GM12878 (cell line): Measurements from ENCODE around the gene CFAP99. TPM values are rescaled to one million over a fixed set of nuclear protein-coding genes. Genes with fewer than 3 reads are reported as not detected.

ENCODE experiments used
- ESRRA ChIP-seq: IDR thresholded peaks from 2 replicates; pipeline ENCODE4 v1.6.1; 2012; ENCODE audit warnings: mild to moderate bottlenecking, low read length, improper control_type of control experiment
- LARP7 ChIP-seq: fragments of 450-650 bp; IDR thresholded peaks from 2 replicates; pipeline ENCODE4 v1.6.1; 2017; ENCODE audit warnings: mild to moderate bottlenecking
- MYB ChIP-seq: fragments of 150-350 bp; IDR thresholded peaks from 2 replicates; pipeline ENCODE4 v1.6.1; 2014; ENCODE audit warnings: mild to moderate bottlenecking, low read depth, low read length, borderline replicate concordance
- SPI1 ChIP-seq: IDR thresholded peaks from 2 replicates; pipeline ENCODE4 v1.6.1; 2011; ENCODE audit warnings: low read depth, mild to moderate bottlenecking, low read length, moderate library complexity, borderline replicate concordance; ENCODE audit not compliant: insufficient read depth
- SUPT20H ChIP-seq: IDR thresholded peaks from 2 replicates; pipeline ENCODE4 v1.6.1; 2011; ENCODE audit warnings: low read depth, mild to moderate bottlenecking, low read length, moderate library complexity, borderline replicate concordance; ENCODE audit not compliant: control insufficient read depth
- SUZ12 ChIP-seq: fragments of 200-600 bp; sonication (generic); IDR thresholded peaks from one replicate; pipeline ENCODE4 v1.6.1; 2018; ENCODE audit warnings: antibody characterized with exemption, mild to moderate bottlenecking; ENCODE audit not compliant: unreplicated experiment
- TAF1 ChIP-seq: IDR thresholded peaks from 2 replicates; pipeline ENCODE4 v1.6.1; 2011; ENCODE audit warnings: mild to moderate bottlenecking, low read depth, low read length, borderline replicate concordance
- ZZZ3 ChIP-seq: IDR thresholded peaks from 2 replicates; pipeline ENCODE4 v1.6.1; 2011; ENCODE audit warnings: low read depth; ENCODE audit not compliant: control insufficient read depth, insufficient read length
- polyA plus RNA-seq, 11 experiments: library from polyadenylated mRNA; depleted of rRNA in 4 of 11; unstranded in 6 of 11; stranded (reverse) in 5 of 11; fragments of >200 nt; fragmentation: Nextera tagmentation in 4 of 11; fragmentation: Illumina TruSeq in 1 of 11; extraction: Ambion mirVana in 4 of 11; extraction: Trizol in 1 of 11; gene quantifications; 1 replicate in 1 of 11; 2 replicates in 10 of 11; pipeline versions ENCODE4 v1.2.1 to v1.2.3, GENCODE V29; 2011 to 2016; ENCODE audit warnings: inconsistent platforms in 2 of 11, missing spikeins in 2 of 11, low read depth in 1 of 11
- total RNA-seq, 4 experiments: library from RNA; depleted of rRNA in 3 of 4; stranded (reverse); fragments of >200 nt in 3 of 4; fragmentation: Illumina TruSeq in 1 of 4; extraction: Trizol in 1 of 4; gene quantifications; 2 replicates each; pipeline versions ENCODE4 v1.2.1 to v1.2.3, GENCODE V29; 2013 to 2021
- TF ChIP-seq, protein P1 (sequence below): IDR thresholded peaks from 2 replicates; pipeline ENCODE4 v1.6.1; 2011; ENCODE audit warnings: low read depth, mild to moderate bottlenecking, low read length, moderate library complexity, borderline replicate concordance; ENCODE audit errors: extremely low read depth
- TF ChIP-seq, protein P2 (sequence below): IDR thresholded peaks from 2 replicates; pipeline ENCODE4 v1.6.1; 2012; ENCODE audit warnings: low read depth, low read length, improper control_type of control experiment
- TF ChIP-seq, protein P3 (sequence below): fragments of 450-650 bp; IDR thresholded peaks from 2 replicates; pipeline ENCODE4 v1.6.1; 2017; ENCODE audit warnings: mild to moderate bottlenecking, low read depth, inconsistent platforms; ENCODE audit not compliant: poor library complexity, severe bottlenecking
- TF ChIP-seq, protein P4 (sequence below): fragments of 450-650 bp; IDR thresholded peaks from 2 replicates; pipeline ENCODE4 v1.6.1; 2018; ENCODE audit warnings: borderline replicate concordance, mild to moderate bottlenecking; ENCODE audit not compliant: partially characterized antibody
- TF ChIP-seq, protein P5 (sequence below): IDR thresholded peaks from 2 replicates; pipeline ENCODE4 v1.6.1; 2011; ENCODE audit warnings: borderline replicate concordance, low read depth, mild to moderate bottlenecking, moderate library complexity, low read length; ENCODE audit not compliant: insufficient read depth, poor library complexity, severe bottlenecking
- TF ChIP-seq, protein P6 (sequence below): fragments of 450-650 bp; IDR thresholded peaks from 2 replicates; pipeline ENCODE4 v1.6.1; 2017; ENCODE audit warnings: mild to moderate bottlenecking, moderate library complexity

Gene CFAP99
- total and polyA plus RNA-seq, 10 of the 15 experiments (the other 5 are each of a cell fraction or from before 2014, with no cell fraction given), result not detected

DNA sequence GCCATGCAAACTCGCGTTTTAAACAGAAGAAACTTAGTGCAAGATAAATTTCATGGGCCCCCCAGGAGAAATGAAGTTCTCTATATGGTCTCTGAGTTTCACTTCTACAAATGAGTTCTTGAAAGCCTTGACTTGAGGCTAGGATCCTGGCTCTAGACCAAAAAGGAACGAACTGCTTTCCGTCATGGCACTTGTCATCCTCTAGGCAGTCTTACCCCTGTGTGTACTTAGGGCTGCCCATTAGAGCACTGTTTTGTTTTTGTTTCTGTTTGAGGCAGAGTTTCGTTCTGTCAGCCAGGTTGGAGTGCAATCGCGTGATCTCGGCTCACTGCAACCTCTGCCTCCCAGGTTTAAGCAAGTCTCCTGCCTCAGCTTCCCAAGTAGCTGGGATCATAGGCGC lies 79.2 kb downstream of the CFAP99 start (continued):
- no peak for TF ChIP-seq TAF1
- TF ChIP-seq, protein P1, sequence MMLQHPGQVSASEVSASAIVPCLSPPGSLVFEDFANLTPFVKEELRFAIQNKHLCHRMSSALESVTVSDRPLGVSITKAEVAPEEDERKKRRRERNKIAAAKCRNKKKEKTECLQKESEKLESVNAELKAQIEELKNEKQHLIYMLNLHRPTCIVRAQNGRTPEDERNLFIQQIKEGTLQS, result no peak
- TF ChIP-seq, protein P2, sequence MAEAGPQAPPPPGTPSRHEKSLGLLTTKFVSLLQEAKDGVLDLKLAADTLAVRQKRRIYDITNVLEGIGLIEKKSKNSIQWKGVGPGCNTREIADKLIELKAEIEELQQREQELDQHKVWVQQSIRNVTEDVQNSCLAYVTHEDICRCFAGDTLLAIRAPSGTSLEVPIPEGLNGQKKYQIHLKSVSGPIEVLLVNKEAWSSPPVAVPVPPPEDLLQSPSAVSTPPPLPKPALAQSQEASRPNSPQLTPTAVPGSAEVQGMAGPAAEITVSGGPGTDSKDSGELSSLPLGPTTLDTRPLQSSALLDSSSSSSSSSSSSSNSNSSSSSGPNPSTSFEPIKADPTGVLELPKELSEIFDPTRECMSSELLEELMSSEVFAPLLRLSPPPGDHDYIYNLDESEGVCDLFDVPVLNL, result no peak
- no peak for TF ChIP-seq LARP7
- TF ChIP-seq SPI1, result peak; percentile 88
- no peak for TF ChIP-seq SUPT20H
- TF ChIP-seq, protein P3, sequence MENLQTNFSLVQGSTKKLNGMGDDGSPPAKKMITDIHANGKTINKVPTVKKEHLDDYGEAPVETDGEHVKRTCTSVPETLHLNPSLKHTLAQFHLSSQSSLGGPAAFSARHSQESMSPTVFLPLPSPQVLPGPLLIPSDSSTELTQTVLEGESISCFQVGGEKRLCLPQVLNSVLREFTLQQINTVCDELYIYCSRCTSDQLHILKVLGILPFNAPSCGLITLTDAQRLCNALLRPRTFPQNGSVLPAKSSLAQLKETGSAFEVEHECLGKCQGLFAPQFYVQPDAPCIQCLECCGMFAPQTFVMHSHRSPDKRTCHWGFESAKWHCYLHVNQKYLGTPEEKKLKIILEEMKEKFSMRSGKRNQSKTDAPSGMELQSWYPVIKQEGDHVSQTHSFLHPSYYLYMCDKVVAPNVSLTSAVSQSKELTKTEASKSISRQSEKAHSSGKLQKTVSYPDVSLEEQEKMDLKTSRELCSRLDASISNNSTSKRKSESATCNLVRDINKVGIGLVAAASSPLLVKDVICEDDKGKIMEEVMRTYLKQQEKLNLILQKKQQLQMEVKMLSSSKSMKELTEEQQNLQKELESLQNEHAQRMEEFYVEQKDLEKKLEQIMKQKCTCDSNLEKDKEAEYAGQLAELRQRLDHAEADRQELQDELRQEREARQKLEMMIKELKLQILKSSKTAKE, result peak; percentile 51
- TF ChIP-seq ZZZ3, result no peak
- no peak for TF ChIP-seq ESRRA
- TF ChIP-seq, protein P4, sequence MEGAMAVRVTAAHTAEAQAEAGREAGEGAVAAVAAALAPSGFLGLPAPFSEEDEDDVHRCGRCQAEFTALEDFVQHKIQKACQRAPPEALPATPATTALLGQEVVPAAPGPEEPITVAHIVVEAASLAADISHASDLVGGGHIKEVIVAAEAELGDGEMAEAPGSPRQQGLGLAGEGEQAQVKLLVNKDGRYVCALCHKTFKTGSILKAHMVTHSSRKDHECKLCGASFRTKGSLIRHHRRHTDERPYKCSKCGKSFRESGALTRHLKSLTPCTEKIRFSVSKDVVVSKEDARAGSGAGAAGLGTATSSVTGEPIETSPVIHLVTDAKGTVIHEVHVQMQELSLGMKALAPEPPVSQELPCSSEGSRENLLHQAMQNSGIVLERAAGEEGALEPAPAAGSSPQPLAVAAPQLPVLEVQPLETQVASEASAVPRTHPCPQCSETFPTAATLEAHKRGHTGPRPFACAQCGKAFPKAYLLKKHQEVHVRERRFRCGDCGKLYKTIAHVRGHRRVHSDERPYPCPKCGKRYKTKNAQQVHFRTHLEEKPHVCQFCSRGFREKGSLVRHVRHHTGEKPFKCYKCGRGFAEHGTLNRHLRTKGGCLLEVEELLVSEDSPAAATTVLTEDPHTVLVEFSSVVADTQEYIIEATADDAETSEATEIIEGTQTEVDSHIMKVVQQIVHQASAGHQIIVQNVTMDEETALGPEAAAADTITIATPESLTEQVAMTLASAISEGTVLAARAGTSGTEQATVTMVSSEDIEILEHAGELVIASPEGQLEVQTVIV, result no peak
- TF ChIP-seq, protein P5, sequence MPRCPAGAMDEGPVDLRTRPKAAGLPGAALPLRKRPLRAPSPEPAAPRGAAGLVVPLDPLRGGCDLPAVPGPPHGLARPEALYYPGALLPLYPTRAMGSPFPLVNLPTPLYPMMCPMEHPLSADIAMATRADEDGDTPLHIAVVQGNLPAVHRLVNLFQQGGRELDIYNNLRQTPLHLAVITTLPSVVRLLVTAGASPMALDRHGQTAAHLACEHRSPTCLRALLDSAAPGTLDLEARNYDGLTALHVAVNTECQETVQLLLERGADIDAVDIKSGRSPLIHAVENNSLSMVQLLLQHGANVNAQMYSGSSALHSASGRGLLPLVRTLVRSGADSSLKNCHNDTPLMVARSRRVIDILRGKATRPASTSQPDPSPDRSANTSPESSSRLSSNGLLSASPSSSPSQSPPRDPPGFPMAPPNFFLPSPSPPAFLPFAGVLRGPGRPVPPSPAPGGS, result no peak
- TF ChIP-seq, protein P6, sequence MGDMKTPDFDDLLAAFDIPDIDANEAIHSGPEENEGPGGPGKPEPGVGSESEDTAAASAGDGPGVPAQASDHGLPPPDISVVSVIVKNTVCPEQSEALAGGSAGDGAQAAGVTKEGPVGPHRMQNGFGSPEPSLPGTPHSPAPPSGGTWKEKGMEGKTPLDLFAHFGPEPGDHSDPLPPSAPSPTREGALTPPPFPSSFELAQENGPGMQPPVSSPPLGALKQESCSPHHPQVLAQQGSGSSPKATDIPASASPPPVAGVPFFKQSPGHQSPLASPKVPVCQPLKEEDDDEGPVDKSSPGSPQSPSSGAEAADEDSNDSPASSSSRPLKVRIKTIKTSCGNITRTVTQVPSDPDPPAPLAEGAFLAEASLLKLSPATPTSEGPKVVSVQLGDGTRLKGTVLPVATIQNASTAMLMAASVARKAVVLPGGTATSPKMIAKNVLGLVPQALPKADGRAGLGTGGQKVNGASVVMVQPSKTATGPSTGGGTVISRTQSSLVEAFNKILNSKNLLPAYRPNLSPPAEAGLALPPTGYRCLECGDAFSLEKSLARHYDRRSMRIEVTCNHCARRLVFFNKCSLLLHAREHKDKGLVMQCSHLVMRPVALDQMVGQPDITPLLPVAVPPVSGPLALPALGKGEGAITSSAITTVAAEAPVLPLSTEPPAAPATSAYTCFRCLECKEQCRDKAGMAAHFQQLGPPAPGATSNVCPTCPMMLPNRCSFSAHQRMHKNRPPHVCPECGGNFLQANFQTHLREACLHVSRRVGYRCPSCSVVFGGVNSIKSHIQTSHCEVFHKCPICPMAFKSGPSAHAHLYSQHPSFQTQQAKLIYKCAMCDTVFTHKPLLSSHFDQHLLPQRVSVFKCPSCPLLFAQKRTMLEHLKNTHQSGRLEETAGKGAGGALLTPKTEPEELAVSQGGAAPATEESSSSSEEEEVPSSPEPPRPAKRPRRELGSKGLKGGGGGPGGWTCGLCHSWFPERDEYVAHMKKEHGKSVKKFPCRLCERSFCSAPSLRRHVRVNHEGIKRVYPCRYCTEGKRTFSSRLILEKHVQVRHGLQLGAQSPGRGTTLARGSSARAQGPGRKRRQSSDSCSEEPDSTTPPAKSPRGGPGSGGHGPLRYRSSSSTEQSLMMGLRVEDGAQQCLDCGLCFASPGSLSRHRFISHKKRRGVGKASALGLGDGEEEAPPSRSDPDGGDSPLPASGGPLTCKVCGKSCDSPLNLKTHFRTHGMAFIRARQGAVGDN, result peak; percentile 24; the same call in 1 of the 2 replicates
- TF ChIP-seq MYB, result no peak
- TF ChIP-seq SUZ12, result no peak
